ENCODE results near the gene TULP4.

TULP4 gene

GRCh38 chr6:158374020-158374419 is 61.8 kb downstream of the TULP4 start:
- Histone ChIP-seq H3K36me3 (ENCODE audit: control insufficient read depth in 2 of 2, insufficient read depth in 1 of 2, low read length in 2 of 2) (no peaks in the 10 kb centered on the region), H3K4me1 (ENCODE audit: control insufficient read depth, insufficient read depth, low read length) (no peaks in the 10 kb centered on the region), H3K4me3 (ENCODE audit: low read depth, low read length) (no peak overlapping the region), H3K9me3 (ENCODE audit: control insufficient read depth, insufficient read depth, low read depth, low read length) (no peaks in the 10 kb centered on the region), H3K27ac (ENCODE audit: extremely low read depth, low read depth, low read length) (no peak overlapping the region)
- ChIA-PET POLR2A (no interaction called here), CTCF (interaction anchor here (0.5 to 1.5 kb wide), 4 partner anchors 12 to 488 kb away, joined by 3 to 5 read pairs (median 3); no protein-coding TSS in a partner anchor)
- TF ChIP-seq ZNF202 (tag by site-specific recombination; IDR thresholded peaks at IDR 0.05; ENCODE audit: borderline replicate concordance): no peak
- TF ChIP-seq PRDM4 (tag by site-specific recombination; IDR thresholded peaks at IDR 0.05): no peak
- TF ChIP-seq ZNF274 (IDR thresholded peaks at IDR 0.05; ENCODE audit: low read length): no peak
- TF ChIP-seq ZNF274 (tag by site-specific recombination; IDR thresholded peaks at IDR 0.05; ENCODE audit: borderline replicate concordance): no peak
- TF ChIP-seq IKZF3 (tag by site-specific recombination; IDR thresholded peaks at IDR 0.05): no peak
- TF ChIP-seq ZNF558 (tag by site-specific recombination; IDR thresholded peaks at IDR 0.05): no peak
- no peak for TF ChIP-seq ZNF639 (tag by site-specific recombination; IDR thresholded peaks at IDR 0.05)
- no peak for TF ChIP-seq ZBTB17 (tag by site-specific recombination; IDR thresholded peaks at IDR 0.05)
- no peak for TF ChIP-seq CTCF (tag by site-specific recombination; IDR thresholded peaks at IDR 0.05)
- TF ChIP-seq ZFP41 (tag by site-specific recombination; IDR thresholded peaks at IDR 0.05; ENCODE audit: borderline replicate concordance): no peak
- TF ChIP-seq ZNF514 (tag by site-specific recombination; IDR thresholded peaks at IDR 0.05): no peak
- TF ChIP-seq KLF16 (tag by site-specific recombination; IDR thresholded peaks at IDR 0.05): no peak
- TF ChIP-seq MZF1 (tag by site-specific recombination; IDR thresholded peaks at IDR 0.05; ENCODE audit: borderline replicate concordance): no peak
- TF ChIP-seq ZNF26 (tag by site-specific recombination; IDR thresholded peaks at IDR 0.05): no peak
- TF ChIP-seq AEBP2 (tag by site-specific recombination; IDR thresholded peaks at IDR 0.05; ENCODE audit: borderline replicate concordance): no peak
- no peak for TF ChIP-seq ZSCAN18 (tag by site-specific recombination; IDR thresholded peaks at IDR 0.05)

Data from HEK293 (cell line).